Measurements from ENCODE around the gene ZSWIM4.
A peak's percentile ranks its signal among the peaks of the same experiment; 100 is the strongest.
"Not testable (repeated sequence)": the region's sequence is repeated elsewhere in the genome, so short reads cannot be mapped to it uniquely, and the experiment has no call there.

Gene ZSWIM4

DNA sequence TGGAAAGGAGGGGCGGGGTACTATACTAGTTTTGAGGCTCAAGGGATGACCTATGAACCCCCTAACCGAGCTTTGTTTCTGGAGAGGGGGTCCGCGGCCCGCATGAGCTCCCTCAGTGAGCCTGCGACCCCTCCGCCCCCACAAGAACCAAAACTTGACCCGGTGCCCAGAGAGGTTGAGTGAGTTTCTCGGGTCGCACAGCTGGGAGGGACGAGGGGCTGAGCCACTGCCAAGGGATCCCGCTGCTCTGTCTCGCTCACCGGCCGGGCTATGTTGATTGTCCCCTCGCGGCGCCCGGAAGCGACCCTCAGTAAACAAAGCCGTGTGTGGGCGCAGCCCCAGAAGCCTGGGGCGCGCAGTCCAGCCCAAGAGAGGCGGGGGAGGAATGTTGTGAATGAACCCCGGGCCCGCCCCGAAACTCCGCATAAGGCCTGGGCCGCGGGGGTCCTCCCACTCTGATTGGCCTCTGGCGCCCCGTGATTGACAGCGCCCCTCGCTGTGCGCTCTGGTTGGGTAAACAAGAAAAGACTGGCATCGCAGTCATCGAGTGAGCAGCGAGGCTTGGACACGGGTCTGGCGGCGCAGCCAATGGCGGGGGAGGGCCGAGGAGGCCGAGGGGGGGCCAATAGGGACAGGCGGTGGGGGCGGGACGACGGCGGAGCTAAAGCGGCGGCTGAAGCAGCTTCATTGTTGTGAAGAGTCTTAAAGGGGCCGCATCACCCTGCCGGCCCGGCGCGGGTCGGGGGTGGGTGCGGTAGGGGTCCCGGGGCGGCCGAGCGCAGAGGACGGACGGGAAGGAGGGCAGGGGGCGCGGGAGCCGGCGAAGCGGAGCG, at the start of gene ZSWIM4:
TSS of gene ZSWIM4 (plus strand) at position 687 of the 833 bp plus-strand sequence. CDS start 206 bp downstream, outside the sequence.
- DNase-seq (ENCODE audit: extremely low spot score): peak; percentile 98
- TF ChIP-seq, protein P1, sequence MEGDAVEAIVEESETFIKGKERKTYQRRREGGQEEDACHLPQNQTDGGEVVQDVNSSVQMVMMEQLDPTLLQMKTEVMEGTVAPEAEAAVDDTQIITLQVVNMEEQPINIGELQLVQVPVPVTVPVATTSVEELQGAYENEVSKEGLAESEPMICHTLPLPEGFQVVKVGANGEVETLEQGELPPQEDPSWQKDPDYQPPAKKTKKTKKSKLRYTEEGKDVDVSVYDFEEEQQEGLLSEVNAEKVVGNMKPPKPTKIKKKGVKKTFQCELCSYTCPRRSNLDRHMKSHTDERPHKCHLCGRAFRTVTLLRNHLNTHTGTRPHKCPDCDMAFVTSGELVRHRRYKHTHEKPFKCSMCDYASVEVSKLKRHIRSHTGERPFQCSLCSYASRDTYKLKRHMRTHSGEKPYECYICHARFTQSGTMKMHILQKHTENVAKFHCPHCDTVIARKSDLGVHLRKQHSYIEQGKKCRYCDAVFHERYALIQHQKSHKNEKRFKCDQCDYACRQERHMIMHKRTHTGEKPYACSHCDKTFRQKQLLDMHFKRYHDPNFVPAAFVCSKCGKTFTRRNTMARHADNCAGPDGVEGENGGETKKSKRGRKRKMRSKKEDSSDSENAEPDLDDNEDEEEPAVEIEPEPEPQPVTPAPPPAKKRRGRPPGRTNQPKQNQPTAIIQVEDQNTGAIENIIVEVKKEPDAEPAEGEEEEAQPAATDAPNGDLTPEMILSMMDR (IDR thresholded peaks at IDR 0.05; ENCODE audit: control extremely low read depth, extremely low read depth, low read depth, missing control alignments): no peak
- ChIA-PET POLR2A (interaction anchor here (0.5 to 1.8 kb wide), 7 partner anchors 15 to 260 kb away, joined by 3 to 6 read pairs (median 4); no protein-coding TSS in a partner anchor), CTCF (interaction anchor here (0.7 to 5.3 kb wide), 2 partner anchors 15 to 68 kb away, joined by 3 to 25 read pairs; no protein-coding TSS in a partner anchor)

DNA sequence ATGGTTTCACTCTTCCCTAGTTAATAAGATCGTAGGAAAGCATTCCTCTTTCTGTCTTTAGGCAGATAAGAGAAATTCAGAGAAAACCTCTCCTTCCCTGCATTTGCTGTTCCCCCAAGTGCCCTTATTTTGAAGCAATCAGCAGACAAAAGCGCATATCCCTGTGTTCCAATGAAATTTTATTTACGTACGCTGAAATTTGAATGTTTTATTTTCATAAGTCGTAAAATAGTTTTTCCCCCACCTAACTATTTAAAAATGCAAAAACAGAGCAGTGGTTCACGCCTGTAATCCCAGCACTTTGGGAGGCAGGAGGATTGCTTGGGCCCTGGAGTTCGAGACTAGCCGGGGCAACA, 48.2 kb upstream of the ZSWIM4 start:
- TF ChIP-seq, protein P1 (IDR thresholded peaks at IDR 0.05; ENCODE audit: control extremely low read depth, extremely low read depth, low read depth, missing control alignments): no peak
- CTCF ChIA-PET: interaction anchor here (1.0 to 3.8 kb wide), 4 partner anchors 8 to 115 kb away, joined by 3 to 15 read pairs (median 5); partner anchors contain the start of gene MRI1
- no peak for DNase-seq (ENCODE audit: extremely low spot score)
- POLR2A ChIA-PET: interaction anchor here (1.0 to 1.2 kb wide), 3 partner anchors 28 to 115 kb away, joined by 3 read pairs; no protein-coding TSS in a partner anchor

DNA sequence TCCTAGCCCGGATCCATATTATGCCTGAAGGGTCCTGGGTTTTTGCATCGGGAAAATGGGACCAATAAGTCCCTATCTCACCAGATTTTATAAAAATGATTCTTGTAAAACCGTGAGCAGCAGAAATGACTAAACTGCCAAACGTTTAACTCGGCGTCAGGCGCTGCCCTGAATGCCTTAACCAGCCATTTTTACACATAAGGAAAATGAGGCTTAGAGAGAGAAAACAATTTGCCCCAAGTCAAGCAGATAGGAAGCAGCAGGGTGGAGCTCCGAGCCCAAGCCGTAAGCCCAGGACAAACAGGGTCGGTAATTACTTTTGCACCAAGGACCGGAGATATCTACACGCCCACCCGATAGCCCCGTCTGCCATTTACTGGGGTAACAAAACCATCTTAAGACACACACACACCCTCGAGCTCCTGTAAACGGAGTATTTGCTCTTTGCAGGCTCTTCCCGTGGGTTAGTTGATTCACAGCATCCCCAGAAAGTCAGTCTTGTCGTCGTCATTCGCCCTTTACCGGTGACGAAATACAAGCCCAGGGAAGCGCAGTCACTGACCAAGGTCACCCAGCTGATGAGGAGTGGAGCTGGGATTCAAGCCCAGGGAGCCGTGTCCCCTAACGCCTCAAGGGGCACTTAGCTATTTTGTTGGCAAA, 46.9 kb upstream of the ZSWIM4 start:
- DNase-seq (ENCODE audit: extremely low spot score): no peak
- ChIA-PET POLR2A (interaction anchor here (0.6 to 1.3 kb wide), 7 partner anchors 10 to 593 kb away, joined by 3 to 6 read pairs (median 3); no protein-coding TSS in a partner anchor), CTCF (interaction anchor here (0.8 to 3.8 kb wide), 7 partner anchors 9 to 114 kb away, joined by 3 to 15 read pairs (median 5); partner anchors contain the start of gene MRI1)
- TF ChIP-seq, protein P1 (IDR thresholded peaks at IDR 0.05; ENCODE audit: control extremely low read depth, extremely low read depth, low read depth, missing control alignments): no peak

DNA sequence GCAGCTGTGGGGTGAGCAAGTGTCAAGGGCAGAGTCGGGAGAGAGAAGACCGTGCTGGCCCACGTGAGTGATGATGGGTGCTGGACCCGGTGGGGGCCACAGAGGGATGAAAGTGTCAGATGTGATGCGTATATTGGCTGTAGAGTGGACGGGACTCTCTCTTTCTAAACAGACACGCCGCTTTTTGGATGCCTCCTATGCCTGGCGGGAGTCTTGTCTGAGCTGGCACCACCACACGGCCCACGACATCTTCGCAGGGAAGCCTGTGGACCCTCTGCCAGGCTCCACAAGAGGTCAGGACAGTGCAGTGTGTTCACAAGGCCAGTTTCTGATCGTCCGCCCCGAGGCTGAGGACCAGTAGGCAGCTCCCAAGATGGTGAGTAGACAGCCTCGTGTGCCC, 43.8 kb upstream of the ZSWIM4 start:
- DNase-seq (ENCODE audit: extremely low spot score): no peak
- ChIA-PET CTCF (interaction anchor here (1.3 kb wide), 1 partner anchor 22 kb away, joined by 3 read pairs; the partner anchor contains the start of gene C19orf53), POLR2A (no interaction called here)
- TF ChIP-seq, protein P1 (IDR thresholded peaks at IDR 0.05; ENCODE audit: control extremely low read depth, extremely low read depth, low read depth, missing control alignments): no peak

DNA sequence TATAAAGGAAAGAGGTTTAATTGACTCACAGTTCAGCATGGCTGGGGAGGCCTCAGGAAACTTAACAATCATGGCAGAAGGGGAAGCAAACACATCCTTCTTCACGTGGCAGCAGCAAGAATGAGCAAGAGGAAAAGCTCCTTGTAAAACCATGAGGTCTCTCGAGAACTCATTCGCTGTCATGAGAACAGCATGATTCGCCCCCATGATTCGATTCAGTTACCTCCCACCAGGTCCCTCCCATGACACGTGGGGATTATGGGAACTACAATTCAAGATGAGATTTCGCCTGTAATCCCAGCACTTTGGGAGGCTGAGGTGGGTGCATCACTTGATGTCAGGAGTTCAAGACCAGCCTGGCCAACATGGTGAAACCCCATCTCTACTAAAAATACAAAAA, 41.6 kb upstream of the ZSWIM4 start:
- DNase-seq (ENCODE audit: extremely low spot score); CTCF ChIA-PET; POLR2A ChIA-PET: not testable (repeated sequence)

DNA sequence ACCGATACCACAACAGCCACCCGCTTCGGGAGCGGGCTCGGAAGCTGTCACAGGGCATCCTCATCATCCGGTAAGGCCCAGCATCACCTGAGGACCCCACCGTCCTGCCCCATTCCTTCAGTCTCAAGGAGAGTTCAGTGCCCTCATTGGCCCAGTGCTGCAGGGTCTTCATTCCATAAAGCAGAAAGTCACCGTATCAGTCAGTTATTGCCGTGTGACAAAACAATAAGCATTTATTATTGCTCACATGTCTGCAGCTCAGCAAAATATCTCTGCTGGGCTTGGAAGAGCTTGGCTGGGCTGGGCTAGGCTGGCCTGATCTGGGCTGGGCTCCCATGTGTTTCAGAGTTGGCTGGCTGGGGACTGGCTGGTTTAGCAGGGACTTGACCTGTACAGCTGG, 39.0 kb upstream of the ZSWIM4 start:
- TF ChIP-seq, protein P1 (IDR thresholded peaks at IDR 0.05; ENCODE audit: control extremely low read depth, extremely low read depth, low read depth, missing control alignments): no peak
- DNase-seq (ENCODE audit: extremely low spot score): no peak
- POLR2A ChIA-PET: no interaction called here
- CTCF ChIA-PET: interaction anchor here (1.3 to 1.5 kb wide), 2 partner anchors 18 to 106 kb away, joined by 3 read pairs; partner anchors contain the start of gene C19orf53

All from GM10248 (cell line).